Loucy (cell line): ENCODE measurements around the gene KLHL30.

Experiments
- EZH2phosphoT487 ChIP-seq: fragments of 200-600 bp; IDR thresholded peaks from 2 replicates; pipeline ENCODE4 v1.6.1; 2018; ENCODE audit warnings: antibody characterized with exemption, mild to moderate bottlenecking, moderate library complexity, borderline replicate concordance
- TF ChIP-seq, protein P1 (sequence below): fragments of 200-600 bp; sonication (generic); conservative IDR thresholded peaks from 2 replicates; pipeline ENCODE4 v1.5.1; 2014; ENCODE audit warnings: mild to moderate bottlenecking, antibody characterized with exemption, low read length

DNA sequence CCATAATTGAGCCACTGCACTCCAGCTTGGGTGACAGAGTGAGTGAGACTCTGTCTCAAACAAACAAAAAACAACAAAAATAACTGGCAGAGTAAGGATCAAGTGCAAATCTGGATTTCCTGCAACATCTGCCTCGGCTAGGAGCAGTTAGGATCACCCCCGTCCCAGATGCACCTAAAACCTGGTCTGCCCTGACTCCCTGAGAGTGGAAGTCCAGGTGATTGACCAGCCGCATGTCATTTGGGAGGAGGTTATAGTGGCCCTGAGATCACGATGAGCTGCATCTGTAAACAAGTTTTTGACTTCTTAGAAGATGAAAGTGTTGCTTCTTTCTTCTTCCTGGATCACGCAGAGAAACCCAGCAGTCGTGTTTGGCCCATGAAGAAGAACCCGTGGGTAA lies 43.3 kb upstream of the KLHL30 start:
- TF ChIP-seq, protein P1, sequence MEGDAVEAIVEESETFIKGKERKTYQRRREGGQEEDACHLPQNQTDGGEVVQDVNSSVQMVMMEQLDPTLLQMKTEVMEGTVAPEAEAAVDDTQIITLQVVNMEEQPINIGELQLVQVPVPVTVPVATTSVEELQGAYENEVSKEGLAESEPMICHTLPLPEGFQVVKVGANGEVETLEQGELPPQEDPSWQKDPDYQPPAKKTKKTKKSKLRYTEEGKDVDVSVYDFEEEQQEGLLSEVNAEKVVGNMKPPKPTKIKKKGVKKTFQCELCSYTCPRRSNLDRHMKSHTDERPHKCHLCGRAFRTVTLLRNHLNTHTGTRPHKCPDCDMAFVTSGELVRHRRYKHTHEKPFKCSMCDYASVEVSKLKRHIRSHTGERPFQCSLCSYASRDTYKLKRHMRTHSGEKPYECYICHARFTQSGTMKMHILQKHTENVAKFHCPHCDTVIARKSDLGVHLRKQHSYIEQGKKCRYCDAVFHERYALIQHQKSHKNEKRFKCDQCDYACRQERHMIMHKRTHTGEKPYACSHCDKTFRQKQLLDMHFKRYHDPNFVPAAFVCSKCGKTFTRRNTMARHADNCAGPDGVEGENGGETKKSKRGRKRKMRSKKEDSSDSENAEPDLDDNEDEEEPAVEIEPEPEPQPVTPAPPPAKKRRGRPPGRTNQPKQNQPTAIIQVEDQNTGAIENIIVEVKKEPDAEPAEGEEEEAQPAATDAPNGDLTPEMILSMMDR, result no peak
- no peak for TF ChIP-seq EZH2phosphoT487
